Measurements from ENCODE around the gene GDPD3.
"Not testable (repeated sequence)": the region's sequence is repeated elsewhere in the genome, so short reads cannot be mapped to it uniquely, and the experiment has no call there.

DNA sequence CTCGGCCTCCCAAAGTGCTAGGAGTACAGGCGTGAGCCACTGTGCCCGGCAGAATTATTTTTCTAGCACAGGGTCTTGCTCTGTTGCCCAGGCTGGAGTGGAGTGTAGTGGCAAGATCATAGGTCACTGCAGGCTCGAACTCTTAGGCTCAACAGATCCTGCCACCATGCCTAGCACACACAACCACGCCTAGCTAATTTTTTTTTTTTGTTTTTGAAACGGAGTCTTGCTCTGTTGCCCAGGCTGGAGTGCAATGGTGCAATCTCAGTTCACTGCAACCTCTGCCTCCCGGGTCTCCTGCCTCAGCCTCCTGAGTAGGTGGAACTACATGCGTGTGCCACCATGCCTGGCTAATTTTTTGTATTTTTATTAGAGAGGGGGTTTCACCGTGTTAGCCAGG is 12.4 kb upstream of the GDPD3 start:
- TF ChIP-seq POLR2A, CTCF (IDR thresholded peaks at IDR 0.05): not testable (repeated sequence)

Measured in vagina (tissue), 2 donors.